Measurements from ENCODE around the gene NPY.
"Not testable (repeated sequence)": the region's sequence is repeated elsewhere in the genome, so short reads cannot be mapped to it uniquely, and the experiment has no call there.

Gene NPY

DNA sequence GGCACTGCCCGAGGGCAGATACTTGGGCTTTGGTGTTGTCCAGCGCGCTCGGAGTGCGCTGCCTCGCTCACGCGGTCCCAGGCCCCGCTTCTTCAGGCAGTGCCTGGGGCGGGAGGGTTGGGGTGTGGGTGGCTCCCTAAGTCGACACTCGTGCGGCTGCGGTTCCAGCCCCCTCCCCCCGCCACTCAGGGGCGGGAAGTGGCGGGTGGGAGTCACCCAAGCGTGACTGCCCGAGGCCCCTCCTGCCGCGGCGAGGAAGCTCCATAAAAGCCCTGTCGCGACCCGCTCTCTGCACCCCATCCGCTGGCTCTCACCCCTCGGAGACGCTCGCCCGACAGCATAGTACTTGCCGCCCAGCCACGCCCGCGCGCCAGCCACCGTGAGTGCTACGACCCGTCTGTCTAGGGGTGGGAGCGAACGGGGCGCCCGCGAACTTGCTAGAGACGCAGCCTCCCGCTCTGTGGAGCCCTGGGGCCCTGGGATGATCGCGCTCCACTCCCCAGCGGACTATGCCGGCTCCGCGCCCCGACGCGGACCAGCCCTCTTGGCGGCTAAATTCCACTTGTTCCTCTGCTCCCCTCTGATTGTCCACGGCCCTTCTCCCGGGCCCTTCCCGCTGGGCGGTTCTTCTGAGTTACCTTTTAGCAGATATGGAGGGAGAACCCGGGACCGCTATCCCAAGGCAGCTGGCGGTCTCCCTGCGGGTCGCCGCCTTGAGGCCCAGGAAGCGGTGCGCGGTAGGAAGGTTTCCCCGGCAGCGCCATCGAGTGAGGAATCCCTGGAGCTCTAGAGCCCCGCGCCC lies at the start of gene NPY:
Gene NPY, plus strand, starts transcription at position 294 of the 802 bp plus-strand sequence. CDS start 1,051 bp downstream, outside the sequence.
- no peak for DNase-seq (ENCODE audit: low read depth in 4 of 4, low spot score in 1 of 4)

DNA sequence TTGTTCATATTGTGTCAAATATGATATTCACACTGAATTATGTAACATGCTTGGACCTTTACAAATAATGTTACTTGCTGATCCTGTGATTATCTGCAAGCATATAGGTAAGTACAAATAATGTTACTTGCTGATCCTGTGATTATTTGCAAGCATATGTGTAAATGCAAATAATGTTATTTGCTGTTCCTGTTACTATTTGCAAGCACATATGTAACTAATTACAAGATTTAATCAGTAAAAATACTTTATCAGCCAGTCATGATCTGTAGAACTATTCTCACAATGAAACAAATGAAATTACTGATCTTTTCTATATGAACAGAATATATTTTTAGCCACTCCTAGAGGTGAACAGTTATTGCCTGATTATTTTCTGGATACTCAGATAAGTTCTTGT lies 44.7 kb upstream of the NPY start:
- DNase-seq (ENCODE audit: low read depth in 4 of 4, low spot score in 1 of 4), result no peak

GRCh38 chr7:24241206-24241605 lies 42.8 kb upstream of the NPY start:
- DNase-seq (ENCODE audit: low read depth in 4 of 4, low spot score in 1 of 4), result no peak

DNA sequence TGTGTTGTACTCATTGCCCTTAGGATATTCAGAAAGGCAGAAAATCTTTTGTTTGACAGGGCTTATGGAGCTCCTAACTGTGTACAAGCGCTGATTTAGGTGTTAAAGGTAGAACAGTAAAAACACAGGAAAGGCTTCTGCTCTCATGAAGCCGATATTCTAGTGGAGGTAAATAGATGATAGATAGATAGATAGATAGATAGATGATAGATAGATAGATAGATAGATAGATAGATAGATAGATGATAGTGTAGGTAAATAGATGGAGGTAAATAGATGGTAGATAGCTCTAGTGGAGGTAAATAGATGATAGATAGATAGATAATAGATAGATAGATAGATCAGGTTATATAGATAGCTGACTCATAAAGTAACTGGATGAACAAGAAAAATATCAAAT lies 39.4 kb upstream of the NPY start:
- no peak for DNase-seq (ENCODE audit: low read depth in 4 of 4, low spot score in 1 of 4)

DNA sequence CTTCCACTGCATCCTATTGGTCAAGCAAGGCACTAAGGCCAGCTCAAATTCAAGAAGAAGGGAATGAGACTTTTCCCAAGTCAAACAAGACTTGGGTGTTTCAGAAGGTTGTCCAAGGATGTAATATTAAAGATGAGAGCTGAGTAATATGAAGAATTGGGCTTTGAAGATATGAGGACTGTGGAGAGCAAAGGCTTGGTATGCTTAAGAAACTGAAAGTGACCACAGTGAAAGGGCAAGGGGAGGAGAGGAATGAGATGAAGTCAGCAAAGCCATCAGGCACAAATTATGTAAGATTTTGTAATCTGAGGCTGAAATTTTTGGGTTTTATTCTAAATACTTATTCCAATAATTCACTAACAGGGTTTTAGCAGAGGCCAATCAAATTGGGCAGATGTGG lies 38.6 kb upstream of the NPY start:
- DNase-seq (ENCODE audit: low read depth in 4 of 4, low spot score in 1 of 4), result no peak

DNA sequence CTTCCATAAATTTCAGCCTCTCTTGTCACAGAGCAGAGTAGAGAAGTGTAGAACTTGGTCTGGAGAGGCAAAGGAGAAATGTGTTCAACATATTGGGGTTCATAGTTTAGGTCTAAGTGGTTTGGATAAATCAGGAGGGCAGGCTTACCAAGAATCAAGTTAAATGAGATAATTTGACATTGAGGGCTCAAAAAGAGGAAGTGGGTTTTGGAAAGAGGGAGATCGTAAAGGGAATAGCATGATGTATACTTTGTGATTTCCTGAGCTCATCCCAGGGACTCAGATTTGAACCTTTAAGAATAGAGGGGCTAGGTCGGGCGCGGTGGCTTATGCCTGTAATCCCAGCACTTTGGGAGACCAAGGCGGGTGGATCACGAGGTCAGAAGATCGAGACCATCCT lies 34.7 kb upstream of the NPY start:
- DNase-seq (ENCODE audit: low read depth in 4 of 4, low spot score in 1 of 4), result no peak

DNA sequence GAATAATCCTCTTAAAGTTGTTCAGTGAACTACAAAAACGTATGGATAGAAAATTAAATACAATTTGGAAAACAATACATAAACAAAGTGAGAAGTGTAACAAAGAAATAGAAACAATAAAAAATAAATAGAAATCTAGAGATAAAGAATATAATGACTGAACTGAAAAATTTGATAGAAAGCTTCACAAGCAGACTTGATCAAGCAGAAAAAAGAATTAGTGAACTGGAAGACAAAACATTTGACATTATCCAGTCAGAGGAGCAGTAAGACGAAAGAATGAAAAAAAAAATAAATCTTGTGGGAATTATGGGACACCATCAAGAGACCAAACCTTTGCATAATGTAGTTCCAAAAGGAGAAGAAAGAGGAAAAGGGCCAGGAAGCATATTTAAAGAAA lies 32.4 kb upstream of the NPY start:
- DNase-seq (ENCODE audit: low read depth in 4 of 4, low spot score in 1 of 4), result no peak

- DNase-seq (ENCODE audit: low read depth in 4 of 4, low spot score in 1 of 4), result no peak
Observed at GRCh38 chr7:24255139-24255538, 28.9 kb upstream of the NPY start.

DNA sequence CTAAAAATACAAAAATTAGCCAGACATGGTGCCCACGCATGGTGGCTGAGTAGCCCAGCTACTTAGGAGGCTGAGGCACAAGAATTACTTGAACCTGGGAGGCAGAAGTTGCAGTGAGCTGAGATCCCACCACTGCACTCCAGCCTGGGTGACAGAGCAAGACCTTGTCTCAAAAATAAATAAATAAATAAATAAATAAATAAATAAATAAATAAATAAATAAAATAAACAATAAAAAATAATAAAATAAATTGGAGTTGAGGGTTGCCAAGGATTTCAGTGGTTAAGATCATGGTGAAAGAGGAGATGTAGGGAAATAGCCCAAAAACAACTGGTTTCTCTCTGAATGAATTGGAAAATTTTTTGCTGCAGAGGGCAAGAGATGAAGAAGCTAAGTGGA lies 25.7 kb upstream of the NPY start:
- DNase-seq (ENCODE audit: low read depth in 4 of 4, low spot score in 1 of 4), result not testable (repeated sequence)

DNA sequence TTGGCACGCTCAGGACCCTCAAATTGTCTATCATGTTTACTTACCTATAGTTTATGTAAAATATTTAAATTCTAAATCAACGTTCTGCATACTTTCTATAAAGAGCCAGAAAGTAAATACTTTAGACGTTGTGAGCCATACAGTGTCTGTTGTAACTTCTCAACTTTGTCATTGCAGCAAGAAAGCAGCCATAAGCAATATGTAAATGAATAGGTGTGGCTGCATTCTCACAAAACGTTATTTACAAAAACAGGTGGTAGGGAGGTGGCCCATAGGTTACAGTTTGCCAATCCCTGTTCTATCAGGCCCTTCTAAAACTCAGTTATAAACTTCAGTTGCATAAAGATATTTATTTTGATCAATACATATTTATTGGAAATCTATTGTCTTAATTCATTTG lies 12.1 kb upstream of the NPY start:
- DNase-seq (ENCODE audit: low read depth in 4 of 4, low spot score in 1 of 4), result no peak

DNA sequence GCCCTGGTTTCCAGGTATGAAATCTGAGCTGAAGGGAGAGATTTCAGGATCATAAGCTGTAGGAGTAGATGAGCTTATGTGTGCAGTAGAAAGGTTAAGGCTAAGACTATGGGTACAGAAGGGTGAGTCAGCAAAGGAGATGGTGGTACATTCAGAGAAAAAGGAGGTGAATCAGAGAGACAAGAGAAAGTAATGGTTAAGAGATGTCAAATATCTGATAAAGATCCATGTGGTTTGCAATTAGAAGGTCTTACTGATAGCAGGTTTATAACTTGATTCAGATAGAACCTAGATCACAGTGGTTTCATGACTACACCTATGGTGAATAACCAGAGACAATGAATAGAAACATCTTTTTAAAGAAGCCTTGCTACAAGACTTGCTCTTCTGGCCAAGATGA lies 4.5 kb upstream of the NPY start:
- DNase-seq (ENCODE audit: low read depth in 4 of 4, low spot score in 1 of 4), result no peak

- DNase-seq (ENCODE audit: low read depth in 4 of 4, low spot score in 1 of 4), result no peak
Observed at GRCh38 chr7:24283554-24283896, 465 bp upstream of the NPY start.

DNA sequence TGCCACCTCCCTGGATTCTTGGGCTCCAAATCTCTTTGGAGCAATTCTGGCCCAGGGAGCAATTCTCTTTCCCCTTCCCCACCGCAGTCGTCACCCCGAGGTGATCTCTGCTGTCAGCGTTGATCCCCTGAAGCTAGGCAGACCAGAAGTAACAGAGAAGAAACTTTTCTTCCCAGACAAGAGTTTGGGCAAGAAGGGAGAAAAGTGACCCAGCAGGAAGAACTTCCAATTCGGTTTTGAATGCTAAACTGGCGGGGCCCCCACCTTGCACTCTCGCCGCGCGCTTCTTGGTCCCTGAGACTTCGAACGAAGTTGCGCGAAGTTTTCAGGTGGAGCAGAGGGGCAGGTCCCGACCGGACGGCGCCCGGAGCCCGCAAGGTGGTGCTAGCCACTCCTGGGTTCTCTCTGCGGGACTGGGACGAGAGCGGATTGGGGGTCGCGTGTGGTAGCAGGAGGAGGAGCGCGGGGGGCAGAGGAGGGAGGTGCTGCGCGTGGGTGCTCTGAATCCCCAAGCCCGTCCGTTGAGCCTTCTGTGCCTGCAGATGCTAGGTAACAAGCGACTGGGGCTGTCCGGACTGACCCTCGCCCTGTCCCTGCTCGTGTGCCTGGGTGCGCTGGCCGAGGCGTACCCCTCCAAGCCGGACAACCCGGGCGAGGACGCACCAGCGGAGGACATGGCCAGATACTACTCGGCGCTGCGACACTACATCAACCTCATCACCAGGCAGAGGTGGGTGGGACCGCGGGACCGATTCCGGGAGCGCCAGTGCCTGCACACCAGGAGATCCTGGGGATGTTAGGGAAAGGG lies 913 bp downstream of the NPY start:
- no peak for DNase-seq (ENCODE audit: low read depth in 4 of 4, low spot score in 1 of 4)

GRCh38 chr7:24290004-24290641 lies 6.1 kb downstream of the NPY start:
- peak in 2 of 4 experiments; percentile 12 to 39 for DNase-seq (ENCODE audit: low read depth in 4 of 4, low spot score in 1 of 4)

DNA sequence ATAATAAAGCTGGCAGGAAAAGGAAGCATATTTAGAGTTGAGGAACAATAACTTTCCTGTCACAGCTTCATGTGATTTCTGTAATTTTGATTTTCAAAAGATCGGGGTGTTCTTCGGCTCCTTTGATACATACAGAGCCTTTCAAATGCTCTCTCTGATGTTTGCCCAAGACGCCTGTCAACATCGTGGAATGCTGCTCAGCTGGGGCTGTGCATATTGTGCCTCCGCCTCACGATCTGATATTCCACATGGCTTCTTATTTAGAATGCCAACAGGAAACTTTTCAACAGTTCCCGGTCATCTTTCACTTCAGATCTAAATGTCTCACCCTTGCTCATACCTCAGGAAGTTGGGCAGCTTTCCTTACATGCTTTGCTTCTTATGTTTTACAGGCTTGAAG lies 7.3 kb downstream of the NPY start:
- no peak for DNase-seq (ENCODE audit: low read depth in 4 of 4, low spot score in 1 of 4)

DNA sequence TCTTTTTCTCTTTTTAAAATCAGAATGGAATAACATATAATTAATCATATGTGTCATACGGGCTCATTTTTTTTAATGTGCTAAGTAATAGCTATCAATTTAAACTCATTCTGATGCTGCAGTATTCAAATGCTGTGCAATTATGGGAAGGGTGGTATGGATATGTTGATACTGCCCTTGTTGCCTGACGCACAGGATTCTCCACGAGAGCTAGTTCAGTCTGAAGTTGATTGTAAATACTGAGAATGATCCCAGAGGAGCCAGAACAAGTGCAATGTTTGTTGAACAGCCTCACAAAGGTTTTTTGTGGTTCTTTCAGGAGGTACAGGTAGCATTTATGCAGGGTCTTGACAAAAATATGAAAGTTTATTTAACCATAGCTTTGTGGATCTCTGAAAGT lies 13.4 kb downstream of the NPY start:
- DNase-seq (ENCODE audit: low read depth in 4 of 4, low spot score in 1 of 4), result no peak

GRCh38 chr7:24298696-24299095 lies 14.7 kb downstream of the NPY start:
- no peak for DNase-seq (ENCODE audit: low read depth in 4 of 4, low spot score in 1 of 4)

DNA sequence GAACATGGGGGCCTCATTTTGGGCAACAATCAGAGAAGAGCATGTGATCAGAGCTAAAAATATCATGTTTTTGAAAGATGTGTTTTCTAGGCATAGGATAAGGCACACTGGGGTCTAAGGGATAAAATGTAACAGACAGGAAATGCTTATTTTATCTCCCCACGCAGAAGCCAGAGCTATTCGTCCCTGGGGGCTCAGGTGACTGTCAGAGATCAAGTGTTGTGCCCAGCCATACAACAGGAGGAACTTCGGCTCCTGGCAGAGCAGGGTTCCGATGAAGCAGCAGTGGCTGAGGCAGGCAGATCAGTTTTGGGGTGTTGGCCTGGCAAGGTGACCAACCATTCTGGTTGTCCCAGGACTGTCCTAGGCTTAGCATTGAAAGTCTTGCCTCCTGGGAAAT lies 15.2 kb downstream of the NPY start:
- no peak for DNase-seq (ENCODE audit: low read depth in 4 of 4, low spot score in 1 of 4)

DNA sequence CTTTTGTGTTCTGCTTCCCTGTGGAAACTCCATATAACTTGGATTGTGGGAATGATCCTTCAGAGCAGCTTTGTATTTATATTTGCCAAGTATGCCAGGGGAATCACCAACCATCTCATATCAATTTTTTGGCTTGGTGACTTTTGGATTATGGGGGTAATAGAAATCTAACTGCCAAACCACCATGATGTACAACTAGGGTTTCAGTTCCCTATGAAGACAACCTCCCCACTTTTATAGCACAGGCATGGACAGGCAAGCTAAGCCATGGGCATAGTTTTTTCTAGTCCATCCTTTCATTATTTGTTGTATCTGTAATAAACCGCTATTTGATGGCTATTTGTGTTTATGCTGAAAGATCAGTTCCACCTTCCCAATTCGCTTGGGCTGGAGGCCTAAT lies 17.7 kb downstream of the NPY start:
- DNase-seq (ENCODE audit: low read depth in 4 of 4, low spot score in 1 of 4), result no peak

DNA sequence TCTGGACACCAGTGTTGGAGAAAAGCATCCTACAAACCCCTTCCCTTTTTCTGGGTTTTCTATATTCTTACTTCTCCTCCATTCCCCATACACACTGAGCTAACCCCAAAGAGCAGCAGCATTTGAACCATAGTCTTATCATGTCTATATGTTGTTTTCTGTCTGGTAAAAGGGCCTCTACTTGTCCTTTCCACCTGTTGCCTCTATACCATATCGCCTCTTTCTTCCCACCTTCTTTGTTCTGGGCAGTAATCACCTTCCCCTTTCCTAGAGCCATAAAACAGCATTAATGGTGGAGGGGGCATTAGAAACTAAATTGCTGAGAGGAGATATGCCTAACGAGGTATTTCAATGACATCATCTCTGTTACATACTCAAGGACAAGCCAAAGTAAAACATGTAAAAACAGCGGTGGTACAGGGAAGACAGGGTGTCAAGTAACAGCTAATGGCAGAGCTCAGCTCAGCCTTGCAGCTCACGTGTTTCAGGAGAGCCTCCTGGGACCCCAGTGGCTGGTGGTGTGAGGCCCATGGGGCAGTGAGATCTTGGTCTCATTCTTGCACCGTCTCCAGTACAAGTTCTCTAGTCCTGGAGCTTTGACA lies 20.6 kb downstream of the NPY start:
- DNase-seq (ENCODE audit: low read depth in 4 of 4, low spot score in 1 of 4), result no peak

GRCh38 chr7:24307326-24307725 lies 23.3 kb downstream of the NPY start:
- no peak for DNase-seq (ENCODE audit: low read depth in 4 of 4, low spot score in 1 of 4)

- no peak for DNase-seq (ENCODE audit: low read depth in 4 of 4, low spot score in 1 of 4)
Observed at GRCh38 chr7:24312588-24312987, 28.6 kb downstream of the NPY start.
